ENCODE data around the gene GAL3ST2. TPM values are rescaled to one million over a fixed set of nuclear protein-coding genes. Genes with fewer than 3 reads are reported as not detected.

Gene GAL3ST2
- total and polyA plus RNA-seq, 2 of the 8 experiments (the other 6 are each of a cell fraction or from before 2014, with no cell fraction given) = not detected

DNA sequence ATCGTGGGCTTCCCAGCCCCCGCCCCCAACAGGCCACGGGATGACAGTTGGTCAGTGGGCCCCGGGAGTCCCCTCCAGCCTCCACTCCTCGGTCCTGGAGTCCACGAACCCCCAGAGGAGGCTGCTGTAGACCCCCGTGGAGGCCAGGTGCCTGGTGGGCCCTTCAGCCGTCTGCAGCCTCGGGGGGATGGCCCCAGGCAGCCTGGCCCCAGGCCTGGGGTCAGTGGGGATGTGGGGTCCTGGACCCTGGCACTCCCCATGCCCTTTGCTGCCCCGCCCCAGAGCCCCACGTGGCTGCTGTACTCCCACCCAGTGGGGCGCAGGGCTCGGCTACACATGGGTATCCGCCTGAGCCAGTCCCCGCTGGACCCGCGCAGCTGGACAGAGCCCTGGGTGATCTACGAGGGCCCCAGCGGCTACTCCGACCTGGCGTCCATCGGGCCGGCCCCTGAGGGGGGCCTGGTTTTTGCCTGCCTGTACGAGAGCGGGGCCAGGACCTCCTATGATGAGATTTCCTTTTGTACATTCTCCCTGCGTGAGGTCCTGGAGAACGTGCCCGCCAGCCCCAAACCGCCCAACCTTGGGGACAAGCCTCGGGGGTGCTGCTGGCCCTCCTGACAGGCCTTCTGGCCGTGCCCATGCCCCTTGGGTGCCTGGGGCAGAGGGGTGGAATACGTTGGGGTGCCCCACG, 40.0 kb downstream of the GAL3ST2 start:
- H3K4me1 ChIP-seq (replicated peaks in 1 of 4; ENCODE audit: control insufficient read depth in 3 of 4, insufficient read depth in 4 of 4, low read length in 3 of 4) = peaks cover 0 to 5% (median 0%) of the 10 kb centered on the region in 4 experiments; a peak in 2 of 7 replicates

More for the DNA sequence above, 40.0 kb downstream of the GAL3ST2 start:
- no peak overlapping the region for H3K4ac ChIP-seq (replicated peaks; ENCODE audit: insufficient read length, low read depth, low read length)
- no peak overlapping the region for H2BK120ac ChIP-seq (replicated peaks; ENCODE audit: low read depth, low read length)
- H3K56ac ChIP-seq (replicated peaks; ENCODE audit: insufficient read length, low read depth, low read length) = no peak overlapping the region
- H4K20me1 ChIP-seq (replicated peaks in 1 of 2; ENCODE audit: control insufficient read depth in 1 of 2, insufficient read depth in 2 of 2, low read length in 2 of 2) = no peaks in the 10 kb centered on the region
- H3K23ac ChIP-seq (ENCODE audit: insufficient read length) = no peak overlapping the region
- no peak overlapping the region for H2AK5ac ChIP-seq (ENCODE audit: low read depth, low read length)
- no peaks in the 10 kb centered on the region for H3K79me1 ChIP-seq (ENCODE audit: low read depth, low read length)
- 92% methylated on average over 31 of the region's 33 CpGs; no CpG with 5 or more reads in 1 of the 2 experiments for WGBS, 2 experiments (ENCODE audit: extremely low coverage in 1 of 2, insufficient coverage in 1 of 2, insufficient read length in 1 of 2, insufficient replicate concordance in 2 of 2, low coverage in 1 of 2, low lambda C conversion rate in 2 of 2, missing lambda C conversion rate in 1 of 2)
- H3K18ac ChIP-seq (ENCODE audit: extremely low read depth, low read length) = no peak overlapping the region
- H3K23me2 ChIP-seq (ENCODE audit: low read depth, low read length) = no peaks in the 10 kb centered on the region
- H4K91ac ChIP-seq (replicated peaks; ENCODE audit: insufficient read length, low read length) = no peak overlapping the region
- H3K9ac ChIP-seq (replicated peaks in 1 of 4; ENCODE audit: extremely low read depth in 1 of 4, low read depth in 3 of 4, low read length in 3 of 4) = no peak overlapping the region
- no peak overlapping the region for H3K4me3 ChIP-seq (ENCODE audit: extremely low read depth in 1 of 4, insufficient read depth in 2 of 4, low read depth in 3 of 4, low read length in 4 of 4)
- no peak overlapping the region for H3K4me2 ChIP-seq (ENCODE audit: insufficient read depth in 1 of 2, low read depth in 2 of 2, low read length in 2 of 2)
- no peak overlapping the region for H2BK15ac ChIP-seq (ENCODE audit: low read length)
- CTCF ChIA-PET (ENCODE audit: partially characterized antibody) = interaction anchor here (0.7 to 1.3 kb wide), 2 partner anchors 37 to 82 kb away, joined by 3 read pairs; no protein-coding TSS in a partner anchor
- H3K27me3 ChIP-seq (replicated peaks in 1 of 4; ENCODE audit: control insufficient read depth in 3 of 4, extremely low read depth in 1 of 4, insufficient read depth in 3 of 4, low read length in 3 of 4) = no peaks in the 10 kb centered on the region
- no peak overlapping the region for H2BK12ac ChIP-seq (ENCODE audit: low read depth, low read length)
- no peaks in the 10 kb centered on the region for H3K36me3 ChIP-seq (ENCODE audit: control insufficient read depth in 2 of 4, insufficient read depth in 4 of 4, low read length in 3 of 4)
- no peak overlapping the region for H4K5ac ChIP-seq (ENCODE audit: insufficient read length, low read depth, low read length)
- H3K79me2 ChIP-seq (ENCODE audit: control insufficient read depth in 1 of 2, insufficient read depth in 2 of 2, low read length in 2 of 2) = no peaks in the 10 kb centered on the region
- POLR2A ChIA-PET (ENCODE audit: partially characterized antibody) = no interaction called here
- DNase-seq (ENCODE audit: low read depth in 1 of 2, low spot score in 2 of 2) (no peak), FAIRE-seq (no peak)
- no peaks in the 10 kb centered on the region for H3K9me3 ChIP-seq (ENCODE audit: insufficient read depth in 2 of 2, low read depth in 1 of 2, low read length in 1 of 2)
- no peak overlapping the region for H2AFZ ChIP-seq (ENCODE audit: low read length)
- H2BK20ac ChIP-seq (ENCODE audit: low read length) = no peak overlapping the region
- H2BK5ac ChIP-seq (ENCODE audit: low read depth, low read length) = no peak overlapping the region; the same call in 1 of the 2 replicates
- no peak overlapping the region for H3K27ac ChIP-seq (ENCODE audit: low read depth, low read length)
- peak overlapping the region; percentile 83 for H4K8ac ChIP-seq (ENCODE audit: extremely low read depth, insufficient read depth, low read length)
- no peak overlapping the region for H3K14ac ChIP-seq (ENCODE audit: insufficient read length)

All from H1 (cell line).